ENCODE measurements around the gene POLE. TPM values are rescaled to one million over a fixed set of nuclear protein-coding genes. Genes with fewer than 3 reads are reported as not detected.

POLE gene, protein sequence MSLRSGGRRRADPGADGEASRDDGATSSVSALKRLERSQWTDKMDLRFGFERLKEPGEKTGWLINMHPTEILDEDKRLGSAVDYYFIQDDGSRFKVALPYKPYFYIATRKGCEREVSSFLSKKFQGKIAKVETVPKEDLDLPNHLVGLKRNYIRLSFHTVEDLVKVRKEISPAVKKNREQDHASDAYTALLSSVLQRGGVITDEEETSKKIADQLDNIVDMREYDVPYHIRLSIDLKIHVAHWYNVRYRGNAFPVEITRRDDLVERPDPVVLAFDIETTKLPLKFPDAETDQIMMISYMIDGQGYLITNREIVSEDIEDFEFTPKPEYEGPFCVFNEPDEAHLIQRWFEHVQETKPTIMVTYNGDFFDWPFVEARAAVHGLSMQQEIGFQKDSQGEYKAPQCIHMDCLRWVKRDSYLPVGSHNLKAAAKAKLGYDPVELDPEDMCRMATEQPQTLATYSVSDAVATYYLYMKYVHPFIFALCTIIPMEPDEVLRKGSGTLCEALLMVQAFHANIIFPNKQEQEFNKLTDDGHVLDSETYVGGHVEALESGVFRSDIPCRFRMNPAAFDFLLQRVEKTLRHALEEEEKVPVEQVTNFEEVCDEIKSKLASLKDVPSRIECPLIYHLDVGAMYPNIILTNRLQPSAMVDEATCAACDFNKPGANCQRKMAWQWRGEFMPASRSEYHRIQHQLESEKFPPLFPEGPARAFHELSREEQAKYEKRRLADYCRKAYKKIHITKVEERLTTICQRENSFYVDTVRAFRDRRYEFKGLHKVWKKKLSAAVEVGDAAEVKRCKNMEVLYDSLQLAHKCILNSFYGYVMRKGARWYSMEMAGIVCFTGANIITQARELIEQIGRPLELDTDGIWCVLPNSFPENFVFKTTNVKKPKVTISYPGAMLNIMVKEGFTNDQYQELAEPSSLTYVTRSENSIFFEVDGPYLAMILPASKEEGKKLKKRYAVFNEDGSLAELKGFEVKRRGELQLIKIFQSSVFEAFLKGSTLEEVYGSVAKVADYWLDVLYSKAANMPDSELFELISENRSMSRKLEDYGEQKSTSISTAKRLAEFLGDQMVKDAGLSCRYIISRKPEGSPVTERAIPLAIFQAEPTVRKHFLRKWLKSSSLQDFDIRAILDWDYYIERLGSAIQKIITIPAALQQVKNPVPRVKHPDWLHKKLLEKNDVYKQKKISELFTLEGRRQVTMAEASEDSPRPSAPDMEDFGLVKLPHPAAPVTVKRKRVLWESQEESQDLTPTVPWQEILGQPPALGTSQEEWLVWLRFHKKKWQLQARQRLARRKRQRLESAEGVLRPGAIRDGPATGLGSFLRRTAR (N-terminal part only)
- 14.9 TPM for total RNA-seq (ENCODE audit: insufficient read depth, low replicate concordance)

GRCh38 chr12:132687211-132688164 is at the start of gene POLE, which contains the start of gene PXMP2:
Gene POLE, minus strand, starts transcription at chr12:132687342. Its CDS starts 27 bp downstream, at chr12:132687315.
Gene PXMP2, plus strand, starts transcription at chr12:132687587. Its CDS starts 84 bp downstream, at chr12:132687671.
- DNase-seq (ENCODE audit: low spot score), result peak; percentile 96

- no peak for DNase-seq (ENCODE audit: low spot score)
Observed at GRCh38 chr12:132736913-132737312, 49.8 kb upstream of the POLE start.

GRCh38 chr12:132736378-132736777 is 49.2 kb upstream of the POLE start:
- DNase-seq (ENCODE audit: low spot score), result no peak

DNA sequence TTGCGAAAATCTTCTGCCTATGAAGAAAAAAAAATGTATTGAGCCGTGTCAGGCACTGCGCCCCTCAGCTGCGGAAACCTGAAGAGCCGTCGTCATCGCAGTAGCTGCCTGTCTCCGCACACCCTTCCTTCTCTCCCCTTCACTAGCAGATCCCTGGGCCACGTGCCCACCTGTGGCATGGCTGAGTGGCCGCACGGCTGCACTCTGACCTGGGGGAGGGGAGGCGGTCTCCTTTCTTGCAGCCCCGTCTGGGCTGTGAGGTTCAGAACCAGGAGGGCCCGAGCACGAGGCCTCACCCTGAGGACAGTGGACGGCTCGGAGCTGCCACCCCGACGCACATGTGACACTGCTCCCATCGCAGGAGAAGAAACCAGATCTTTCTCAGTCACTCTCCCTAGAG is 48.4 kb upstream of the POLE start:
- DNase-seq (ENCODE audit: low spot score), result no peak

- no peak for DNase-seq (ENCODE audit: low spot score)
Observed at GRCh38 chr12:132734206-132734605, 47.1 kb upstream of the POLE start.

DNA sequence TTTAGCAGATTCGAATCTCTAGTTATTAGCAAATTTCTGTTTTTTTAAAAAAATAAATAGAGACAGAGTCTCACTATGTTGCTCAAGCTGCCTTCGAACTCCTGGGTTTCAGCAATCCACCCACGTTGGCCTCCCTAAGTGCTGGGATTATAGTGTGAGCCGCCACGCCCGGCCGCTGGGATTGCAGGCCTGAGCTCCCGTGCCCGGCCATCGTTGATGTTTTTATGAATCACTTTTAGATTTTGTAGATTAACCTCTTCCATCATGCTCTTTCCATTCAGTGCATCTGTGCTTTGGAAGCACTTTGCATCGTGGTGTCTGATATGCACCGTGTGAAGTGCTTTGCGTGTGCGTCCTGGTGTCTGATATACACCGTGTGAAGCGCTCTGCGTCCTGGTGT is 44.4 kb upstream of the POLE start:
- DNase-seq (ENCODE audit: low spot score), result no peak

DNA sequence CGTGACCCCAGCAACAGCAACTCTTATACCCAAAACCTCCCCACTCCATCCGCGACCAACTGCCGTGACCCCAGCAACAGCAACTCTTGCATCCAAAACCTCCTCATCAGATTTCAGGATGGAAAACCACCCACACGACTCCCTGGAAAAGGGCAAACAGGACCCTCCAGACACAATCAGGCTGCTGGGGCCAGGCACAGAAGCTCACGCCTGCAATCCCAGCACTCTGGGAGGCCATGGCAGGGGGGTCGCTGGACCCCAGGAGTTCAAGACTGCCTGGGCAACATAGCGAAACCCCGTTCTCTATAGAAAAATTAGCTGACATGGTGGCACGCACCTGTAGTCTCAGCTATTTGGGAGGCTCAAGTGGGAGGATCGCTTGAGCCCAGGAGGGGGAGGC is 43.2 kb upstream of the POLE start:
- DNase-seq (ENCODE audit: low spot score), result no peak

DNA sequence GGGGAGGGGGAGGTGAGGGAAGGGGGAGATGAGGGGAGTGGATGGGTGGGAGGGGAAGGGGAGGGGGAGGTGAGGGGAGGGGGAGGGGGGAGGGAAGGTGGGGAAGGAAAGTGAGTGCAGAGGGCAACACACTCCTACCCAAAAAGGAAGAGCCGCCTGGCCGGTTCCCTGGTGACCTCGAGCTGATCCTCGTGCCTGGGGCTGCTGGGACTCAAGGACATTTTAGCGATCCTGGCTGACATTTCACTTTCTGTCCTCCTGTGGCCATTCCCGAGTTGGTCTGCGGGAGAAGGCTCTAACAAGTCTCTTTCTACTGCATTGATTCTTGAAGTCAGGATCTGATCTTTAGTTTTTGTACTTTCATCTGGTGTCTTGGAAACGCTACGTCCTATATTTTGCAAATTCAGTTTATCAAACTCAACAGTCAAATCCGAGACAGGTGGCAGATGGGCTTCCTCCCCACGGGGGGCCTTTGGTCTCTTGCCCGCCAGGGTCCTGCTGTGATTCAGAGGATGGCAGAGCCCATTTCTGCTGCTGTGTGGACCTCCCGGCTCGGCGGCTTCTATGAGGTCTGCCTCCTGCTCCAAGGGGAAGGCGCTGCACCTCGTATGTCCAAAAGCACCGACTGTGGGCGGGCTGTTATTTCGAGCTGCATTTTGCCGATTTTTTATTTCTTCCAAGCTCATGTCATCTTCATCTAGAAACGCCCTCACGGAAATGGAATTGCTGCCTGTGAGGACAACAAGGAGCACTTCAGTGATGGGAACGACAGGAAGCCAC is 42.6 kb upstream of the POLE start:
- DNase-seq (ENCODE audit: low spot score), result no peak

- no peak for DNase-seq (ENCODE audit: low spot score)
Observed at GRCh38 chr12:132728502-132728901, 41.4 kb upstream of the POLE start.

- no peak for DNase-seq (ENCODE audit: low spot score)
Observed at GRCh38 chr12:132727091-132727794, 40.1 kb upstream of the POLE start.

DNA sequence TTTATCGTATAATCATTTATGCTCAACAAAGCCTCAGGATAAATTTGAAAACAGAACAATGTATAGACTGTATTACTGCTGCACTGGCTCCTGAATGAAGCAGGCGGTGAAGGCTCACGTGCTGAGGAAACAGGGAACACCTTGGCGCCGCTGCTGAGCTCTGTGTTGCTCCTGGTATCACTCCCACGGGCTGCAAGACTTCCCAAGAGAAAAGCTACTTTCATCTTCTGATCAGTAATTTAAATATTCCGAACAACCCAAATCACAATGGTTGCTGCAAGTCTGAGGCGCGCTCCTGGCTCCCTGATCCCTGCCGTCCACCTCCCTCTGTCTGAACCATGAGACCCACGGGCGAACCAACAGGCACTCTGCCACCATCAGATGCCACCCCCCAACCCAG is 39.2 kb upstream of the POLE start:
- DNase-seq (ENCODE audit: low spot score), result no peak

DNA sequence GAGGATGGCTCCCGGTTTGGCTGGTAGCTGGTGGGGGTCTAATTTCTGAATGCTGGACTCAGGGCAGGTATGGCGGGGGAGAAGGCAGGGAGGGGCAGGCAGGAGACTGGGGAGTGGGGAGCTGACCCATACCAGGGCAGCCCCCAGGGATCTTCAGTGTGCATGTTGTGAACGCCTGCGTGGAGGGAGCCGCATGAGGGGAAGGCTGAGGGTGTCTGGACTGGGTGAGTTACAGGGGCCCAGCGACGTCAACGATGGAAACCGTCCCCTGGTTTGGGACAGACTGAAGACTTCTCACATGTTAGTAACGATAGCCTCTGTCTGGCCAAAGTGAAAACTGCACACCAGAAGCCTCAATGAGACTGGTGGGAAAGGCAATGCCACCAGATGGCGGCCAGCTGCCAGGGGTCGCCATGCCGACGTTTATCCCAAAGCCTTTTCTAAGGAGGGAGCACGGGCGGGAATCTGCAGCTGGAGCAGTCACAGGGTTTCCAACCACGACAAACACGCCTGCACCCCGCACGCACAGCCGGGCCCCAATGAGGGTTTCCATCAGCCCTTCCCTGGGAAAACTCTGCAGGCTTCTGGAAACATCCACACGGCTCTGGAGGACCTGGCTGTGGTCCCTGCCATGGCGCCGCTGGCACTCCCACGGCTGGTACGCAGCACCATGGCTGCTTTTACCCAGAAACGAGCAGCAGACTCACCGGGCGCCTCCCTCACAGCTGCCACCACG is 37.5 kb upstream of the POLE start:
- no peak for DNase-seq (ENCODE audit: low spot score)

- no peak for DNase-seq (ENCODE audit: low spot score)
Observed at GRCh38 chr12:132723764-132724140, 36.6 kb upstream of the POLE start.

GRCh38 chr12:132723015-132723763 is 36.0 kb upstream of the POLE start:
- DNase-seq (ENCODE audit: low spot score), result no peak

GRCh38 chr12:132720606-132721345 is 33.6 kb upstream of the POLE start:
- DNase-seq (ENCODE audit: low spot score), result no peak

- DNase-seq (ENCODE audit: low spot score), result no peak
Observed at GRCh38 chr12:132719954-132720324, 32.8 kb upstream of the POLE start.
